Liver (tissue), 3 donors: ENCODE results near the gene CCDC92.

Source experiments
- ATF3 ChIP-seq: IDR thresholded peaks from 2 replicates; pipeline ENCODE4 v1.6.1; 2016; ENCODE audit warnings: antibody characterized with exemption
- CTCF ChIP-seq: fragments of 150-350 bp; IDR thresholded peaks from 2 replicates; pipeline ENCODE4 v1.5.1; 2017; ENCODE audit warnings: improper control_type of control experiment, low read depth, low read length; ENCODE audit not compliant: missing input control
- EGR1 ChIP-seq, 2 donors: IDR thresholded peaks; 2 replicates each; pipeline ENCODE4 v1.6.1; 2016 to 2018; ENCODE audit warnings: antibody characterized with exemption in 2 of 2, low read depth in 2 of 2
- FOXA1 ChIP-seq: IDR thresholded peaks from 2 replicates; pipeline ENCODE4 v1.6.1; 2016; ENCODE audit warnings: antibody characterized with exemption
- HNF4A ChIP-seq, 2 donors: conservative IDR thresholded peaks; 2 replicates each; pipeline ENCODE4 v1.6.1; 2016; ENCODE audit warnings: antibody characterized with exemption in 2 of 2, mild to moderate bottlenecking in 2 of 2
- JUND ChIP-seq, 2 donors: IDR thresholded peaks; 2 replicates each; pipeline ENCODE4 v1.6.1; 2016; ENCODE audit warnings: antibody characterized with exemption in 2 of 2
- MAX ChIP-seq: IDR thresholded peaks from 2 replicates; pipeline ENCODE4 v1.6.1; 2016; ENCODE audit warnings: antibody characterized with exemption
- RAD21 ChIP-seq, 2 donors: IDR thresholded peaks; 2 replicates each; pipeline ENCODE4 v1.6.1; 2016; ENCODE audit warnings: antibody characterized with exemption in 2 of 2, mild to moderate bottlenecking in 2 of 2
- REST ChIP-seq: IDR thresholded peaks from 2 replicates; pipeline ENCODE4 v1.6.1; 2016; ENCODE audit warnings: antibody characterized with exemption, mild to moderate bottlenecking
- RXRA ChIP-seq, 2 donors: IDR thresholded peaks; 2 replicates each; pipeline ENCODE4 v1.6.1; 2017 to 2018; ENCODE audit warnings: antibody characterized with exemption in 2 of 2, mild to moderate bottlenecking in 1 of 2
- SP1 ChIP-seq: IDR thresholded peaks from 2 replicates; pipeline ENCODE4 v1.6.1; 2018; ENCODE audit warnings: antibody characterized with exemption, mild to moderate bottlenecking
- TAF1 ChIP-seq: conservative IDR thresholded peaks from 2 replicates; pipeline ENCODE4 v1.6.1; 2016; ENCODE audit warnings: antibody characterized with exemption, mild to moderate bottlenecking
- ZBTB33 ChIP-seq: IDR thresholded peaks from 2 replicates; pipeline ENCODE4 v1.6.1; 2016; ENCODE audit warnings: antibody characterized with exemption
- donor health status: healthy.
- donor health status: healthy.

- TF ChIP-seq SP1 (no peak), CTCF (no peak), MAX (no peak), REST (no peak), RXRA (IDR thresholded peaks at IDR 0.05) (no peak), RAD21 (IDR thresholded peaks at IDR 0.05) (no peak), EGR1 (IDR thresholded peaks at IDR 0.05; ENCODE audit: low read depth in 2 of 2) (no peak), JUND (IDR thresholded peaks at IDR 0.05) (no peak), FOXA1 (no peak), TAF1 (no peak), ZBTB33 (no peak), ATF3 (no peak), HNF4A (conservative IDR thresholded peaks at IDR 0.05) (no peak)
These were observed 61.9 kb downstream of the CCDC92 start for GRCh38 chr12:123910761-123911193.
